ENCODE results near the gene PTK6. TPM values are rescaled to one million over a fixed set of nuclear protein-coding genes. Genes with fewer than 3 reads are reported as not detected.
"Not testable (repeated sequence)": the region's sequence is repeated elsewhere in the genome, so short reads cannot be mapped to it uniquely, and the experiment has no call there.

PTK6 gene
- total RNA-seq, 1 donor from 2014 or later: not detected

DNA sequence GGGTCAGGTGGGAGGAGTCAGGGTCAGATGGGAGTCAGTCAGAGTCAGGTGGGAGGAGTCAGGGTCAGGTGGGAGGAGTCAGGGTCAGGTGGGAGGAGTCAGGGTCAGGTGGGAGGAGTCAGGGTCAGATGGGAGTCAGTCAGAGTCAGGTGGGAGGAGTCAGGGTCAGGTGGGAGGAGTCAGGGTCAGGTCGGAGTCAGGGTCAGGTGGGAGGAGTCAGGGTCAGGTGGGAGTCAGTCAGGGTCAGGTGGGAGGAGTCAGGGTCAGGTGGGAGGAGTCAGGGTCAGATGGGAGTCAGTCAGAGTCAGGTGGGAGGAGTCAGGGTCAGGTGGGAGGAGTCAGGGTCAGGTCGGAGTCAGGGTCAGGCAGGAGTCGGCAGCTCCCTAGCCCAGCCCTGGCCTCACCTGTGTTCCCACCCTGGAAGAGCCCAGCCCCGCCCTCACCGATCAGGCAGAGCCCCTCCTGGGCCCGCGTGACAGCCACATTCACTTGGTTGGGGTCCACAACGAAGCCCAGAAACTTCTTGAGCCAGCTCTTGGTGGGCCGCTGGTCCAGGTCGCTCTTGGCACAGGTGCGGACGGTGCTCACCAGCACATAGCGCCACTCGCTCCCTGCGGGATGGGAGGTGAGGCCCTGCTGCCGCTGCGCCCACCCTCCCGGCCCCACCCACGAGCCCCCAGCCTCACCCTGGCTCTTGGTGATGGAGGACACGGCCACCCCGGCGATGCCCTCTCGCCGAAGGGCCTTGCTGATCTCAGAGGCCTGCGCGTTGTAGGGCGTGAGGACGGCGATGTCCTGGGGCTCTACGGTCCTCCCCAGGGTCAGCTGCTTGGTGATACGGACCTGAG is 22.5 kb upstream of the PTK6 start:
- not testable (repeated sequence) for DNase-seq (ENCODE audit: low spot score in 2 of 2); FAIRE-seq

DNA sequence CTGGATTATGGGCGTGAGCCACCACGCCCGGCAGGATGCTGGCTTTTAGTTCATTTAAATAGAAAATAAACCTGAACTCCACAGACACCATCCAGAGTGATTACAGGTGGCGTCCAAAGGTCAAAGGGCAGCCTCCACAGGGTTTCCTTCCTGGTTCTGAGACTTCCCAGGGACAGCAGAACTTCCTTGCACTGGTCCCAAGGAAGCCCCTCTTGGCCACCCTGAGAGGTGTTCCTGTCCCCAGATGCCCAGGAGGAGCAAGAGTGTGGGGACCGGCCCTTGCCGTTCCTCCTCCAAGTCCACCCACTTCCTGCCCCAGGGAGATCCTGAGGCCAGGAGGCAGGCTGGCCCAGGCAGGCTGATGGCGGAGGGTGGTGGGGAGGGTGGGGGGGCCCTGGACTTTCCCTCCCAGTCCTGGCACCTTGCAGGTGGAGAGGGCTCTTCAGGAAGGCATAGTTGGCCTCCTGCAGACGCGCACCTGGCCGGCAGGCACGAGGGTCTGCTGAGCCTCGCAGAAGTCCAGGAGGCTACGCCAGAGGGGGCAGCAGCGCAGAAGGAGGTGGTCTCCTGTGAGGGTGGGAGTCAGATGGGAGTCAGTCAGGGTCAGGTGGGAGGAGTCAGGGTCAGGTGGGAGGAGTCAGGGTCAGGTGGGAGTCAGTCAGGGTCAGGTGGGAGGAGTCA is 21.8 kb upstream of the PTK6 start:
- FAIRE-seq: no peak
- DNase-seq (ENCODE audit: low spot score in 2 of 2): no peak

DNA sequence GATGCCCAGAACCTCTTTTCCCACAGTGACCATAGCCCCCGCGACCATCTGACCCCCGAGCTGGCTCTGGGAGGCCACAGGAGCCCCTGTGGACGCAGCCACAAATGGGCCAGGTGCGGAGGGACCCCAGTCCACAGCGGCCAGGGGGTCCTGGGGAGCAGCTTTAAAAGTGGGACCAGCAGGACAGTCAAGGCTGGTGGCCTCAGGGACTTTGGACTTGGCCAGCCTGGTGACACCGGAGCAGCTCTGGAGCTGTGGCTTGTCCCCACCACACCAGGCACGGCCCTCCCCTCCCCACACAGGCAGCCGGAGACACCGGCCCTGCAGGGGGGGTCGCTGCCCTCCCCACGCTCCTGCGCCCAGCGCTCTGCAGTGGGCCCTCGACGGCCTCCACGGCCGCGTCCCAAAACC is 20.3 kb upstream of the PTK6 start:
- FAIRE-seq (no peak), DNase-seq (ENCODE audit: low spot score in 2 of 2) (no peak)

DNA sequence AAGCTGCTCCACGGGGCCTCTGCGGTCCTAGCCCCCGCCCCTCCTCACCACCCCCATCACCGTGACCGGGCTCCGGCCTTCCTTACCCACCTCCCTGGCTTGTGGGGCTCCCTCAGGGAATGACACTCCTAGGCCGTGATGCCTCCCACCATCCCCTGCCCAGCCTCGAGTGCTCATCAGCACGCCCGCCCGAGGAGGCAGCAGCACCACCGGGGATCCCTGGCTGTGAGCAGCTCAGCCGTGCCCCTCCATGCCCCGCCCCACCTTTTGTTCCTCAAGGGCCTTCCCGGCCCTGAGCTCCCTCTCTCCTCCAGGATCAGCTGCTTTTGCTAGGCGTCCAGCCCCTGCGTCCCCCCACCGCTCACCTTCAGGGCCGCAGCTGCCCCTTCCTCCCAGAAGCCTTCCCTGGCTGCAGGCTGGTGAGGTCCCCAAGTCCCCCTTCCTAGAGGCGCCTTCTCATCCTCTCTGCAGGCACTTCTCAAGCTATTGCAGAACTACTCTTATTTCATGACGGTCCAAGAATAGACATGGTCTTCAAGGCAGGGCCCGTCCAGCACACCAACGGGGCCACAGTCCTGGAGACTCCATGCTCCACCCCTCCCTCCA is 19.8 kb upstream of the PTK6 start:
- FAIRE-seq (no peak), DNase-seq (ENCODE audit: low spot score in 2 of 2) (no peak)

DNA sequence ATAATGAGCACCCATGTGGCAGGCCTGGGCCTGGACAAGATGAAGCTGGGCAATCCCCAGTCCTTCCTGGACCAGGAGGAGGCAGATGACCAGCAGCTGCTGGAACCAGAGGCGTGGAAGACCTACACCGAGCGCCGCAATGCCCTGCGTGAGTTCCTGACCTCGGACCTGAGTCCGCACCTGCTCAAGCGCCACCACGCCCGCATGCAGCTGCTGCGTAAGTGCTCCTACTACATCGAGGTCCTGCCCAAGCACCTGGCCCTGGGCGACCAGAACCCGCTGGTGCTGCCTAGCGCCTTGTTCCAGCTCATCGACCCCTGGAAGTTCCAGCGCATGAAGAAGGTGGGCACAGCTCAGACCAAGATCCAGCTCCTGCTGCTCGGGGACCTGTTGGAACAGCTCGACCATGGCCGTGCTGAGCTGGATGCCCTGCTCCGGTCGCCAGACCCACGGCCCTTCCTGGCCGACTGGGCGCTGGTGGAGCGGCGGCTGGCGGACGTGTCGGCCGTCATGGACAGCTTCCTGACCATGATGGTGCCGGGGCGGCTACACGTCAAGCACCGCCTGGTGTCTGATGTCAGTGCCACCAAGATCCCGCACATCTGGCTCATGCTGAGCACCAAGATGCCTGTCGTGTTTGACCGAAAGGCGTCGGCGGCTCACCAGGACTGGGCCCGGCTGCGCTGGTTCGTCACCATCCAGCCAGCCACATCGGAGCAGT is 18.6 kb upstream of the PTK6 start:
- no peak for FAIRE-seq
- no peak for DNase-seq (ENCODE audit: low spot score in 2 of 2)

DNA sequence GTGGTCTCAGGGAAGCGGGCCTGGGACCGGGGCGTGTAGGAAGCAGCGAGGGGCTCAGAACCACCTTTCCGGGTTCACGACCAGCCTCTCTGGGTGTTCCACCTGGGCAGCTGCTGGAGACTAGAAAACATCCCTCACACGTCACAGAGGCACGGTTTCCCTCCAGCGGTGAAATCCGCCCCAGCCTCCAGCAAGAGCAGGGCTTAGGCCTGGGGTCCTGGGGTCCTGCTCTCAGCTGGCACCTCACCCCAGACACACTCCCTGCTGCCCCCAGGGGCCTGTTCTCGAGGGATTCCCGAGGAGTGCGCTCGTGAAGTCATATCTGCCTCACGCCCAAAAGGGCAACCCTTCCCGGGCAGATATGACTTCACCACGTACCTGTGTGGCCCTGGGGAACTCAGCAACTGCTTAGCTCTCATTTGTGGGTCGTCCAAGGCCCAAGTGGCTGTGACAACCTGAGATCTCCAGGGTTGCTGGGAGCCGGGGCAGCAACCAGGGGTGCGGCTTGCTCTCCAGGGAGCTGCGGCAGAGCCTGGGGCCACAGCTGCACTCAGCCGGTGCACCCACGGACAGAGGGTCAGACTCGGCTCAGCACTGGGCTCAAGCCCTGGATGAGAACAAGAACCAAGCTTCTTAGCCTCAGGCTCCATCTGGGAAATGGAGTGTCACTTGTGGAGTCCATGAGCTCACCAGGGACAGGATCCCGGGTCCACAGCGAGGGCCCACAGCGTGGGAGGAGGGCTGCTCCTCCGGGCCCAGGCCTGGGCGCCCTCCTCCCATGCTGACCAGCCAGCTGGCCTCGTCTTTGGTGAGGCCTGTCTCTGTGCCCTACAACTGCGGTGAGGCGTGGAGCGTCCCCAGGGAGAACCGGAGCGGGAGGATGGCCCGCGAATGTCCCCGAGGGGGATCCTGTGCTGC is 17.4 kb upstream of the PTK6 start:
- no peak for FAIRE-seq

DNA sequence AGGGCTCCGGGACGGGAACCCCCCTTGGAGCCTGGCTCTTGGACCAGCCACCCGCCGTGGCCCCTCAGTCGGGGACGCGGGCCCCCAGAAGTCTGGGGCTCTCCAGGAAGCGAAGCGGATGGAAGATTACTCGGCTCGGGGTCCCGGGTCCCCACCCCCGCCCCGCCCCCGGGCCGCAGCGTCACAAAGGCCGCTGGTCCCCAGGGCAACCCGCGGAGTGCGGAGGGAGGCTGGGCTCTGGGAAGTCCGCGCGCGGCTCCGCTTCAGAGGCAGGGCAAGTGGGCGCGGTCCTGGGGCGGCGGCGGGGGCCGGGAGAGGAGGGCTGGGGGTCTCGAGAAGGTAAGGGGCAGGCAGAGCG is 16.7 kb upstream of the PTK6 start, which contains the start of gene FNDC11:
FNDC11 (plus strand) TSS at position 227 of the 358 bp plus-strand sequence. CDS start 1,505 bp downstream, outside the sequence.
- FAIRE-seq (no peak), DNase-seq (ENCODE audit: low spot score in 2 of 2) (no peak)

More for the DNA sequence above, 17.4 kb upstream of the PTK6 start:
- no peak for DNase-seq (ENCODE audit: low spot score in 2 of 2)

DNA sequence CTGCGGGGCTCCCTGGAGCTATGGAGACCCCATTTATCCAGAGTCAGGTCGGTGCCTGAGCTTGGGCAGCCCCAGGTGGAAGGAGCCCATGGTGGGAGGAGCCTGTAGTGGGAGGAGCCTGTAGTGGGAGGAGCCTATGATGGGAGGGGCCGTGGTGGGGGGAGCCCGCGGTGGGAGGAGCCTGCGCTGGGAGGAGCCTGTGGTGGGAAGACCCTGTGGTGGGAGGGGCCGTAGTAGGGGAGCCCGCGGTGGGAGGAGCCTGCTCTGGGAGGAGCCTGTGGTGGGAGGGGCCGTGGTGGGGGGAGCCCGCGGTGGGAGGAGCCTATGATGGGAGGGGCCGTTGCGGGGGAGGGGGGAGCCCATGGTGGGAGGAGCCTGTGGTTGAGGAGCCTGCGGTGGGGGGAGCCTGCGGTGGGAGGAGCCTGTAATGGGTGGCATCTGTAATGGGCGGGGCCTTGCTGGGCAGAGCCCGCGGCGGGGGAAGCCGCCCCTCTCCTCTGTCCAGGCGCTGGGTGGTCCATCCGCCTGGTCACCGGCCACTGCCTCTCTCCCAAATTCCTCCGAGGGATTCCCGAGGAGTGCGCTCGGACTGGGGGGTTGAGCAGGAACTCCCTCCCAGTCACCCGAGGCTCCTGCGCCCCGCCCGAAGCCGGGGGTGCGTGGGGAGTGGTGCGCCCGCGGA is 16.2 kb upstream of the PTK6 start:
- DNase-seq (ENCODE audit: low spot score in 2 of 2) (peak in 1 of 2 donors; percentile 75), FAIRE-seq (no peak)

DNA sequence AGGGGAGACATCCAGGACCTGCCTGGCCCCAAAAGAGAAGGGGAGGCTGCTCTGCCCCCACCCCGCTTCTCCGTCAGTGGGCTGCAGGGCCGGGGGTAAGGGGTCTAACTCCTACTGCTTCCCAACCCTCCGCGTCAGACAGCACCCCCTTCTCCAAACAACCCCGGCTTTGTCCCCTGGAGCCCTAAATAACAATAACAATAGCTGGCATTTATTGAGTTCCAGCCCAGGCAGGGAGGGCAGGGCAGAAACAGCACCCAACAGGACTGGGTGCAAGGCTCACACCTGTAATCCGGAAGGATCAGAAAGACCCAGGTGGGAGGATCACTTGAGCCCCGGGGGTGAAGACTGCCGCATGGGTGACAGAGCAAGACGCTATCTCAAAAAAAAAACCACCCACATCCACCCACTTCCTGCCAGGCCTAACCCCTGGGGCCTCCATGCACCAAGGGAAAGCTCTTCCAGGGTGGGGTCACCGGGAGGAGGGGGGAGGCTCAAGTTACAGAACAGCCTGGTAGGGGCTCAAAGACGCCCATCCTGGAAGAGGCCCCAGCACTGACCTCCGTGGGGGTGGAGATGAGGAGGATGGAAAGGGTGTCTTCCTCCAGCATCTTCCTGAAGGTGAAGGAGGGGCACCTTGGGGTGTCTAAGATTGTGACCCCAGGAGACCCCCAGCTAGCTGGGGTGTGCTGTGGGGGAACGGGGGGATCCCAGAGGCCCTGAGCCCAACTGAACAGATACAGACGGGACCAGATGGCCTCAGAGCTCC is 15.5 kb upstream of the PTK6 start:
- no peak for FAIRE-seq
- DNase-seq (ENCODE audit: low spot score in 2 of 2): no peak

DNA sequence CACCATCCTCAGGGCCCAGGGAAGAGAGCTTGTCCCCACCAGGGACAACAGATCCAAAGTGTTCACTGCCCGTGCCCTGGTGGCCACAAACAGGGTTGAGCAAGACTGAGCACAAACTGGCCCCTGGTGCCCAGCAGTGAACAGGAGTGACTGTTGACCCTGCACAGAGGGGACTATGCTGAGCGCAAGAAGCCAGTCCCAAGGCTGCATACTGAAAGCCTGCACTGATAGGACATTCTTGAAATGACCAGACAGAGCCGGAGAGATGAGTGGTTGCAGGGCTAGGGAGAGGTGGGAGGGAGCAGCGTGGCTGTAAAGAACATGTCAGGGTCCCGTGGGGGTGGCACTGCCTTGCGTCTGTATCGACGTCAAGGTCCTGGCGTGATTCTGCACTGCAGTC is 13.9 kb upstream of the PTK6 start:
- DNase-seq (ENCODE audit: low spot score in 2 of 2) (no peak), FAIRE-seq (no peak)

DNA sequence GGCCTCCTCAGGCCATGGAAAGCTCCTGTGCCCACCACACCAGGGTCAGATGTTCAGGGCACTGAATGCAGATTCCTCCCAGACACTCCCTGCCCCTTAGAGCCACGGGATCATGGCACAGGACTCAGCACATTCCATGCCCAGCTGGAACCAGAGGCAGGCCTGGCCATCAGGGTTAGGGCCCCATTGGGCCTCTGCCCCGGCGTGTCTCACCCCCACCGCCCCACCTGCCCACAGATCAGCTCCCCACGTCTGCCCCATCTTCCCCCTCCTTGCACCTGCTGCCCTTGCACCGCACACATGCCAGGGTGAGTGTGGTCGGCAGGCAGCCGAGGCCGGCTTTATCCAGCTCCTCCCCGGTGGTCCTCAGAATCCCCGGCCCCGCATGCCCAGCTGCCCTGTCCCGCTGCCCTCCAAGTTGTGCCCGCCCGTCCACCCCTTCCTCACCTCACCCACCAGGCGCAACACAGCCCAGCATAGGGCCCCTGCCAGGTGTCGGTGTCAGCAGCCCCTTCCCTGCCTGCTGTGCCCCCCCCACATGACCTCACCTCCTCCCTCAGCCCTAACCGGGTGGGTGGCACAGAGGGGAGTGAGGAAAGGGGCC is 12.6 kb upstream of the PTK6 start:
- FAIRE-seq (no peak), DNase-seq (ENCODE audit: low spot score in 2 of 2) (no peak)

DNA sequence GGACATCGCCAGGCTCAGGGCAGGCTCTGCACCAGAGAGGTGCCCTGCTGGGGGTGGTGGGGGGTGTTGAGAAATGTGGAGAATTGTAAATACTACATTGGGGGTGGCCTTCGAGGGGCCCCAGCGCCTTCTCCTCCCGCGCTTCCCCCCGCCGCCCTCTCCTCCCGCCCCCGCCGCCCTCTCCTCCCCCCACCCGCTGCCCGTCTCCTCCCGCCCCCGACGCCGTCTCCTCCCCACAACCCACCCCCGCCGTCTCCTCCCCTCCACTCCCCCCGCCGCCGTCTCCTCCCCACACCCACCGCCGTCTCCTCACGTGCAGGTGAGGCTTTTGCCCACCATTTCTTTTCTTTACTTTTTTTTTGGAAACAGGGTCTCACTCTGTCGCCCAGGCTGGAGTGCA is 11.8 kb upstream of the PTK6 start:
- FAIRE-seq (no peak), DNase-seq (ENCODE audit: low spot score in 2 of 2) (no peak)

DNA sequence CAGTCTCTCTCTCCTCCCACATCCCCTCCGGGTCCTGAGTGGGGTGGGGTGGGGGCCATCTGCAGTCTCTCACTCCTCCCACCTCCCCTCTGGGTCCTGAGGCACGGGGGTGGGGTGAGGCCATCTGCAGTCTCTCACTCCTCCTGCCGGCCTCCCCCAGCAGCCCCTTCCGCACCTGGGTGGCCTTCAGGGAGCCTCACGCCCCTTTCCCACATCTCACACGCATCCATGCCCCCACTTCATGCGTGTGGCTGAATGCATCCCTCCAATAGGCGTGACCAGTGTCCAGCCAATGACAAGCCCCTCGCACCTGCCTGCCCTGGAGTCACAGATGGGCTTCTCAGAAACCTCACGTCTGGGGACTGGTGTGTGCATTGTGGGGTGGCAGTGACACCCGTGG is 11.4 kb upstream of the PTK6 start:
- FAIRE-seq (no peak), DNase-seq (ENCODE audit: low spot score in 2 of 2) (no peak)

DNA sequence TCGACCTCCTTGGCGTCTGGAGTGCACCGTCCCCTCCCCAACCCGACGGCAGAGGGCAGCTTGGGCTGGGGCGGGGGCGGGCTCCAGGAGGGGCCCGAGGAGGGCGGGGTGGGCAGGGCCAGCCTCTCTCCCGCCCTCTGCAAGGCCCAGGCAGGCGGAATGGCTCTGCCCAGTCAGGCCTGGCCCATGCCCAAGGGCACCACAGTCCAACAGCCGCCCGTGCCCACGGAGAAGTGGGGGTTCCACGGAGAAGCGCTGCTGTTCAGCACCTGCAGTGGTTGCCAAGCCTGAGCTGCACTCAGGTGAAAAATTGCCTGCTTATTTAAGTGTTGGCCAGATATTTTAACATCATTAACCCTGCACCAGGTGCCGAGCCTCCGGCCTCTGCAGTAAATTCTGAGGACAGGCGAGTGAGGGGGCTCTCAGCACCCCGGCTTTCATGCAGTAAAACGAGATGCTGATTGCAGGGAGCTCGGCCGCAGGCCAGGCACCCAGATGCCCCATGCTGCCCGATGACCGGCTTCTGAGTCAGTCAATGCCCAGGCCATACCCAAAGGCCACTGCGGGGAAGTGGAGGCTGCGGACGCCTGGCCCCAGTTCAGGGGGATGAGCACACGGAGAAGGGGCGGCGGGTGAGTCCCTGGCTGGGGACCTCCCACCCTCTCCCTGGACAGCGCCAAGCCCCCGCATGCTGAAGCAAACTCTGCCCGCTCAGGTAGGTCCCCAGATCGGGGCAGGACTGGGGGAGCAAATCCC is 10.7 kb upstream of the PTK6 start, which contains the start of gene SRMS:
SRMS (minus strand) TSS at position 25 of the 756 bp plus-strand sequence. CDS start 286 bp downstream, outside the sequence.
- DNase-seq (ENCODE audit: low spot score in 2 of 2): no peak

DNA sequence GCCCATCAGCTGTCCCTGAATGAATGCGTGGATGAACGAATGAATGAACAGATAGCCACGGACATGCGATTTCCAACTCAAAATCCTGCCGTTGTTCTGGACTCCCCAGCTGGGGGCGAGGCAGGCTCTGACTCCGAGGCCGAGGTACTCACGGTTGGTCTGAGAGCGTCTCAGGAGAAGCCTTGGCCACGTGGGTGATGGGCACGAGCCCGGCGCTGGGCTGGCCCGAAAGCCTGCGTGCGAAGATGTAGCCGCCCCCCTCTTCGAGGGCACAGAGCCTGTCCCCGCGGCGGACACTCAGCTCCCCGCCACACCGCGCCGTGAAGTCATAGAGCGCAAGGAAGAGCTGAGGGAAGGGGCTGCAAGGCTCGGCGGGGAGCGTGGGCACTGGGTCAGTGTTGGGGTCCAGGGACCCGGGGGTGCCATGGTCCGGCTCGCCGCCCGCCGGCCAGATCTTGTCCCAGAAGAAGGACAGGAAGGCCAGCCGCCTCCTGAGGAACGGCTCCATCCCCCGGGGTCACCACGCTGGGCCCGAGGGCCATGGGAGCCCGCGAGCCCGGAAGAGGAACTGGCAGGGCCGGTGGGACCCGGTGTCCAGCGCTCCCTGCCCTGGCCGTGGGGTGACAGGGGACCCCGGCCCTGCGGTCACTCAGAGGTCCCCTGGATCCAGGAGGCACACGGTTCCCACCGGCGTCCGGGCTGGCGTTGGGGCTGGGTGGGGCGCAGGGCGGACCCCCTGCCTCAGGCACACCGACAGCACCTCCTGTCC is 10.0 kb upstream of the PTK6 start:
- FAIRE-seq (no peak), DNase-seq (ENCODE audit: low spot score in 2 of 2) (no peak)

More for the DNA sequence above, 10.7 kb upstream of the PTK6 start, which contains the start of gene SRMS:
- FAIRE-seq: no peak

DNA sequence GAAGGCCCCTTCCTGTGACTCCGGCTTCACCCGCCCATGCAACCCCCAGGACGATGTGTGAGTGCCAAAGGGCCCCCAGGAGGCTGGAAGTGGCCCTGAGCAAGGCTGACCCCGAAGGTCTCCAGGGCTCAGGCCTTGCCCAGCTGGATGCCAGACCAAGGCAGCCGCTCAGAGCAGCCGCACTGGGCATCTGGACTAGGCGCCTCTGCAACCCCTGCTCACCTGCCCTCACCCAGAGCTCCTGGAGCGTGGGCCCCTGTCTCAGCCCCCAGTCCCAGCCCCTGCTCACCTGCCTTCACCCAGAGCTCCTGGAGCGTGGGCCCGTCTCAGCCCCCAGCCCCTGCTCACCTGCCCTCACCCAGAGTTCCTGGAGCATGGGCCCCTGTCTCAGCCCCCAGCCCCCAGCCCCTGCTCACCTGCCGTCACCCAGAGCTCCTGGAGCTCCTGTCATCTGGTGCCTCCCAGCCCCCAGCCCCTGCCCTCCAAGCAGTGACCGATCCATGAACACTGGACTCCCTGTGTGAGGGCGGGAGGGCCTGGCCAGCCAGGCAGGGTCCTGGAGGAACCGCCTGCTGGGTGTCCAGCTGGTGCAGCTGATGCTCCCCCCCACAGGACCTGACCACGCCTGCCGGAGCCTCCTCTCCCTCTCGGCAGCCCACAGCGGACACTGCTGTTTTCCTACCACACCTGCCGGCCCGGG is 9.2 kb upstream of the PTK6 start:
- DNase-seq (ENCODE audit: low spot score in 2 of 2) (no peak), FAIRE-seq (no peak)
